ENCODE data around the gene KRTAP10-10.
"Not testable (repeated sequence)": the region's sequence is repeated elsewhere in the genome, so short reads cannot be mapped to it uniquely, and the experiment has no call there.

The KRTAP10-10 gene

DNA sequence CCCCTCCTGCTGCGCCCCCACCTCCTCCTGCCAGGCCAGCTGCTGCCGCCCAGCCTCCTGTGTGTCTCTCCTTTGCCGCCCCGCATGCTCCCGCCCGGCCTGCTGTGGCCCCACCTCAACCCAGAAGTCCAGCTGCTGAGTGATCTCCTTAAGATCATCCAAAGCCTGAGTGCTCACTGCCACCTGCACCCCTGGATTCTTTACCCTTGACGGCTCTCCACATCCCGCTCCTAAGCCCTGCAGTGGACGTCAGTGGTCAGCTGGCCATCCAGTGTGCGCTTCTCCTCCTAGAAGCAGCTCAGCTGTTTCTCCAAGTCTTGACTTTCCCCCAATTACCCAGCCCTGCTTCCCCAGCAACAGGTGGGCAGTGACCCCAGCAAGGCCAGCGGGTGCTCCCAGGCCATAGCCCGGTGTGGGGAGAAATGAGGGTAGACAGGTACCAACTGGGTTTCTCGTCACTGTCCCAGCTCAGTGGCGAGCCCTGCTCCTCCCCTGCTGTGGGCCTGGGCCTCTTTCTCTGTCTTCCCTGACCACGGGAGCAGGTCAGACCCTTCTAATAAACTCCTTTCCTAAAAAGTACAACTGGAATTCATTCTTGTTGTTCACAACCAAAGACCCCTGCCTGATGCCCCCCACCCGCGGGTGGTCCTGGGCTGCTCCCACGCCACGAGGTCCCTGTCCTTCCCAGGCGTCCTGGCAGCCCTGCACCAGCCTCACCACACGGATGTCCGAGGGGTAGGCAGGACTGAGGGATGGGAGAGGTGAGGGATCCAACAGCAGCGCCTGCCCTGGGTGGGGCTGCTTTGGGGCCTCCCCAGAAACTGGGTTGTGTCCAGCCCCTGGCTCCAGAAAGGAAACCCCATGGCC, 35.3 kb upstream of the KRTAP10-10 start:
- no peak for DNase-seq (ENCODE audit: low read depth in 2 of 2, low spot score in 1 of 2)

DNA sequence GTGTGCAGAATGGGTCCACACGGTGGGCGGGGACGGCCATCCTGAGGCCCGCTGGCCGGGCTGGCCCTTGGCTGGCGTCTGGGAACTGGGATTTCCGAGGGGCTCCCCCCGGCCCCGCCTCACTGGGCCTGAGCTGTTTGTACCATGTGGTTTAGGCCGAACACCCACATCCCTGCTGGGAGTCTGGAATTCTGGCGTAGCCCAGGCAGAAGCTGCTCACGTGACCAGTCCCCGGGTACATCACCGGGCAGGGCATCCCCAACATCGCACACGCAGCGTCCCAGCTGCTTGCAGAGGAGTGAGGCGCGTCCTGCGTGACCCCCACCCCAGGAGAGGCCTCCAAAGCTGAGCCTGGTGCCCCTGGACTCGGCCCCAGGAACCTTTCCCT, 34.7 kb upstream of the KRTAP10-10 start:
- DNase-seq (ENCODE audit: low read depth in 2 of 2, low spot score in 1 of 2), result no peak

DNA sequence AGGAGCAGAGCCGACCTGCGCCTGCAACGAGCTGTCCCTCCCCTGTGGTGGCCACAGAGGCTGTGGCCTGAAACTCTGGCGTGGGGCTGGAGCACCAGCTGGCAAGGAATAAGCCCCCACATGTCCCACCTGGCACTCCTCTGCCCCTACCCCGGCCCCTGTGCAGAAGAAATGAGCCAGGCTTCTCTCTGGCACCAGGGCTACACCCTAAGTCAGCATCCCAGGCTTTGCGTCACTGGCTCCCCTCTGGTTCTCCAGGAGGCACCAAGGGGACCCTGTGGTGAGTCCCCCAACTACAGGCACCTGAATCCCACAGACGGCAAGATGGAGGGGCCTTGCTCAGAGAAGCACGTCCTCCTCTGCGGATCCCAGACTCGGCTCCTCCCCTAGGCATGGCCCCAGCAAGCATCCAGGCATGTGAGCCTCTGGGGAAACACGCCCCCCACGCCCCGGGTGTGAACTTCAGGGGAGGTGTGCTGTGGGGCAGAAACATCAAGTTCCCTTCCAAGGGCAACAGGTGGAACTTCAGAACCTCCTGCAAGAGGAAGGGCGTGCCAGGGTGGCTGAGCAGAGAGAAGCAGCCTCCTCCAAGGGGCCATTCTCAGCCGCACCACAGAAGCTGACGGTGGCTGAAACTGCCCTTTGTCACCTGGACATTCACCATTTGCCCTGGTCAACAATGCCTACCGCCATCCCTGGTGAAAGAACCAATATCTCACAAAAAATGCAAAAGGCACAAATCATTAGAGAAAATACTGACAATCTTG, 33.9 kb upstream of the KRTAP10-10 start:
- no peak for DNase-seq (ENCODE audit: low read depth in 2 of 2, low spot score in 1 of 2)

DNA sequence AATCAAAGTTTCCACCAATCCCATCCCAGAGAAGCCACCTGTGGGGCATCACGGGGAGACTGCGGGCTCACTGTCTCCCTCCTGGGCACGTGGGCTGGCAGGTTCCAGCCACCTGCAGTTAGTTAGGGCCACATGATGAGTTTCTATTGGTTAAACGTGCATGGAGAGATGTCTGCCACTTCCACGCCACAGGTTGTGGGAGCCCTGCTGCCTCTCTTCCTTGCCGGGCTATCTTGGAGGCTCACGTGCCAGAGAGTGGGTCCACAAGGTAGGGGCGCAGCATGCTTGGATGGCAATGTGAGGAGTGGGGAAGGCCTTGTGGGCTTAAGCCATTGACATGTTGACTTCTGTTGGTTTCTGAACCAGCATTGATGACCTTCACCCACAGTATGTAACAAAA, 33.2 kb upstream of the KRTAP10-10 start:
- no peak for DNase-seq (ENCODE audit: low read depth in 2 of 2, low spot score in 1 of 2)

DNA sequence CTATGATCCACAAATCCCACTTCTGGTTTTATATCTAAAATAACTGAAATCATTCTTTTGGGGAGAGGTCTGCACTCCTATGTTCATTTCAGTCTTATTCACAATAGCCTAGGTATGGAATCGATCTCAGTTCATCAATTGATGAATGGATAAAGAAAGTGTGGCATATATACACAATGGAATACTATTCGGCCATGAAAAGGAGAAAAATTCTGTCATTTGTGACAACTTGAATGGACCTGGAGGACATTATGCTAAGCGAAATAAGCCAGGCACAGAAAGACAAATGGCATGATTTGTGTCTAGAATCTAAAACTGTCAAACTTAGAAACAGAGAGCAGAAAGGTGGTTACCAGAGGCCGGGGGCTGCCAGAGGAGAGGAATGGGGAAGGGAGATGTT, 30.7 kb upstream of the KRTAP10-10 start:
- no peak for DNase-seq (ENCODE audit: low read depth in 2 of 2, low spot score in 1 of 2)

DNA sequence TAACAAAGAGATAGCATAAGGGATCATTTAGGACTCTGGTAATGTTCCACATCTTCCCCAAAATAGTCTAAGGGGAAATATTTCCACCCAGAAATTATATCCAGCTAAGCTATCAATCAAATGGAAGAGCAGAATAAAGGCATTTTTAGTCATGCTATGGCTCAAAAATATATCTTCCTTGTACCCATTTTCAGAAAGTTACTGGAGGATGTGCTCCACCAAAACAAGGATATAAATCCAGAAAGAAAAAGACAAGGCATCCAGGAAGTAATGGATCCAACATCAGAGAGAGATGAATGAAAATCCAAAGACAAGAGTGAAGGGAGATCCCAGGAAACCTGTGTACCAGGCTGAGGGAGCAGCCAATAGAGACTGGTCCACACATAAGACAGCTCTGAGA, 28.0 kb upstream of the KRTAP10-10 start:
- no peak for DNase-seq (ENCODE audit: low read depth in 2 of 2, low spot score in 1 of 2)

DNA sequence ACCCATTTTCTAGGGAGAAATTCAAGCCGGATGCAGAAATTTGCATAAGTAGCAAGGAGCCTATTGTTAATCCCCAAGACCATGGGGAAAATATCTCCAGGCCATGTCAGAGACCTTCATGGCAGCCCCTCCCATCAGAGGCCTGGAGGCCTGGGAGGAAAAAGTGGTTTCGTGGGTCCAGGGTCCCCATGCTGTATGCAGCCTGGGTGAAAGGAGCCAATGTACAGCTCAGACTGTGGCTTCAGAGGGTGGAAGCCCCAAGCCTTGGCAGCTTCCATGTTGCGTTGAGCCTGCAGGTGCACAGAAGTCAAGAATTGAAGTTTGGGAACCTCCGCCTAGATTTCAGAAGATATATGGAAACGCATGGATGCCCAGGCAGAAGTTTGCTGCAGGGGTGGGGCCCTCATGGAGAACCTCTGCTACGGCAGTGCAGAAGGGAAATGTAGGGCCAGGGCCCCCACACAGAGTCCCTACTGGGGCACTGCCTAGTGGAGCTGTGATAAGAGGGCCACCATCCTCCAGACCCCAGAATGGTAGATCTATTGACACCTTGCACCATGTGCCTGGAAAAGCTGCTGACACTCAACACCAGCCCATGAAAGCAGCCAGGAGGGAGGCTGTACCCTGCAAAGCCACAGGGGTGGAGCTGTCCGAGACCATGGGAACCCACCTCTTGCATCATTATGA, 26.9 kb upstream of the KRTAP10-10 start:
- DNase-seq (ENCODE audit: low read depth in 2 of 2, low spot score in 1 of 2), result not testable (repeated sequence)

DNA sequence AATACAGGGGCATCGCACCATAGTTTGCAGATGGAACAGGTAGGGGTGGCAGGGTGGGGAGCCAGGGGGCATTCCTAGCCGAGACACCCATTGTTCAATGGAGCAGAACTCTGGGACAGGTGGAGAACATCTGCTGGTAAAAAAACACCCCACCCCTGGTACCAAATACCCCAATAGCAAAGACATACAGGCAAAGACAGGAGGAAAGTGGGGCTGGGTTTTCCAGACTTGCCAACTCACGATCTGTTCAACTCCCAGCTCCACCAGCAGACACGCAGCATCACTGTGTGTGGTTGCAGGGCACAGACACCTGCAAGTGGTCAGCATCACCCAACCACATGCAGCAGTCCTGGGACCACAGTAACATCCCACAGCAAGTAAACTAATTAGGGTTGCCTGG, 25.6 kb upstream of the KRTAP10-10 start:
- no peak for DNase-seq (ENCODE audit: low read depth in 2 of 2, low spot score in 1 of 2)

DNA sequence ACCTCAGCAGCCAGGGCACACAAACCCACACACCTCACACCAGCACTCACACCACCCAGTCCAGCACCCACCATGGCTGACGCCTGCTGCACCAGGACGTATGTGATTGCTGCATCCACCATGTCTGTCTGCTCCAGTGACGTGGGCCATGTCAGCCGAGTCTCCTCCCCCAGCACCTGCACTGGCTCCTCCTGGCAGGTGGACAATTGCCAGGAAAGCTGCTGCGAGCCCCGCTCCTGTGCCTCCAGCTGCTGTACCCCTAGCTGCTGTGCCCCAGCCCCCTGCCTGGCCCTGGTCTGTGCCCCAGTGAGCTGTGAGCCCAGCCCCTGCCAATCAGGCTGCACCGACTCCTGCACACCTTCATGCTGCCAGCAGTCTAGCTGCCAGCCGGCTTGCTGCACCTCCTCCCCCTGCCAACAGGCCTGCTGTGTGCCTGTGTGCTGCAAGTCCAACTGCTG, 25.1 kb upstream of the KRTAP10-10 start, which contains the start of gene KRTAP10-8:
TSS of gene KRTAP10-8 (plus strand) at position 51 of the 458 bp plus-strand sequence. CDS start at position 73, 22 bp downstream.
- no peak for DNase-seq (ENCODE audit: low read depth in 2 of 2, low spot score in 1 of 2)

DNA sequence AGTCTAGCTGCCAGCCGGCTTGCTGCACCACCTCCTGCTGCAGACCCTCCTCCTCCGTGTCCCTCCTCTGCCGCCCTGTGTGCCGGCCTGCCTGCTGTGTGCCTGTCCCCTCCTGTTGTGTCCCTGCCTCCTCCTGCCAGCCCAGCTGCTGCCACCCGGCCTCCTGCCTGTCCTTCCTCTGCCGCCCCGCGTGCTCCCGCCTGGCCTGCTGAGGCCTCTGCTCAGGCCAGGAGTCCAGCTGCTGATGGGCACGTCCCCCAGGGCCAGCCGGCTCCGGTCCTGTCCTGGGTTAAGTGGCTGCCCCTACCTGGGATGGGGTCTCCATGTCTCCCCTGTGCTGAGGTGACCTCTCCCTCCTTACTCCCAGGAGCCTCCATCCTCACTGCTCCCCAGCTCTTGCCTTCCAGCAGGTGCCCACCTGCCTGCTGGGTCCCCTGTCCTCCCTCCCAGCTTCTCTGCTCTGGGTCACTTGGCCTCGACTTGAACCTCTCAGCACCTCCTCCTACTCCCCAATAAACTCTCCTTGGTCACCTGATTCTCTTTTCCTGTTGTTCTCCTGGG, 24.4 kb upstream of the KRTAP10-10 start:
- no peak for DNase-seq (ENCODE audit: low read depth in 2 of 2, low spot score in 1 of 2)

DNA sequence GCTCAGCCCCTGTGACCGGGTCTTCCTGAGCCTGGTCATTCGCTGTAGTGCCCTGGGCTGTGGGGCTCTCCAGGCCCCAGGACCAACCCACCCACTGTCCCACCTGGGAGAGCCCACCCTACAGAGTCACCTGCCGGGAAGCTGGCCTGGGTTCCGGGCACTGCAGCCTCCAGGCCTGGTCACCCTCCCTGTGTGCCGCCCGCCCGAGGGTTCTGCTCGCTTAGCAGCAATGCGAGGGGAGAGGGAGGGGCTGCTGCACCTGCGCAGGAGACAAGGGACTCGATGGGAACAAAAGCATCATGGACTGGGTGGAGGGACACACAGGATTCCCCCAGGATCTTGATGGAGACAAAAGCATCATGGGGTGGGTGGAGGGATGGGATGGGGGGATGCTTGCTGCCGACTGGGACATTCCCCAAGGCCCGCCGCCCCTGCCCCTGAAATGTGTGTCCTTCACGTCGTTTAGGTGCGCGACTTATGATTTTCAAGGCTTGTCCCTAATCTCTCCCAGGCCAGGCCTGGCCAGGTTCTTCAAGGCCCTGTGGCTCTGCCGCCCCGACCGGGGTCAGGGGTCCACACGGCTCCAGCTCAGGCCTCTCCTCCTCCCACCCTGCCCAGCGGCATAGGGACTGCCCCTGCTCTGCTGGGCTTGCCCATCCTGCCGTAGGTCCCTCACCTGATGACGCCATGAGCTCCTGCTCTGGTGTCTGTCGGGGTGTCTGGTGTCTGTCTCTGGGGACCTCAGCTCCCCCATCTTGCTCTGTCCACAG, 23.6 kb upstream of the KRTAP10-10 start:
- DNase-seq (ENCODE audit: low read depth in 2 of 2, low spot score in 1 of 2), result no peak

DNA sequence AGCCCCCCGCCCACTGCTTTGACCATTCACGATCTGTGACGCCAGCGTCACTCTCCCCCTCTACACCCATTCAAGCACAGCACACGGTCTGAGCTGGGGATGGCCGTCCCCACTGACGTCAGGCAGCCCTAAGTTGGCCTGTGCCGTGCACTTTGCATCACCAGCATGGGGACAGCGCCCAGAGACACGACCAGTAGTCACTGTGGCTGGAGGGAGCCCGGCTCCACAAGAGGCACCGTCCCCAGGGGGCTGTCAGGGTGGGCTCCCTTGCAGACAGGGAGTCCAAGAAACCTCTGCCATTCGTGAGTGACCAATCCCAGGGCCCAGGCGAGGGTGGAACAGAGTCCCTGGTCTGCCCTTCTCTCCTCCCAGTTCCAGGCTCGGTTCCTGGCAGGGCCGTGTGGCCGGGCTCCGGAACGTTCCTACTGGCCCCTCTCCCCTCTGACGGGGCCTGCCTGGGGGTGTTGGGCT, 23.0 kb upstream of the KRTAP10-10 start:
- no peak for DNase-seq (ENCODE audit: low read depth in 2 of 2, low spot score in 1 of 2)

DNA sequence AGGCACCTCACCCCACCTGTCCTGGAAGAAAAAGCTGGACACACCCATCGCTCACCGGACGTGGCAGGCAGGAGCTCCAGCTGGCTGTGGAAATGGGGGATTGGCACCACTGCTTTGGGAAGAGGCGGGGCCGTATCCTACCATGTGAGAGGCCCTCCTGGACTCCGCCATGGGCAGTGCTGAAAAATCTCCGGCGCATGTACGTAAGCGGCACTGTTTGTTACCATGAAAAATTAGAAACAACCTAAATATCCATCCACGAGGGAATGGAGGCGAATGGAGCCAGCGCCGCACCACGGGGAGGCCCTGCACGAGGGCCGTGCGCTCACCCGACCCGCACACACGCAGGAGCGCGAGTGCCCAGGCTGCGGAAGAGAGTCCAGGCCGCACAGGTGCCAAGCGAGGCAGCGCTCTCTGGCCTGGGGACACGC, 22.2 kb upstream of the KRTAP10-10 start:
- DNase-seq (ENCODE audit: low read depth in 2 of 2, low spot score in 1 of 2), result no peak

DNA sequence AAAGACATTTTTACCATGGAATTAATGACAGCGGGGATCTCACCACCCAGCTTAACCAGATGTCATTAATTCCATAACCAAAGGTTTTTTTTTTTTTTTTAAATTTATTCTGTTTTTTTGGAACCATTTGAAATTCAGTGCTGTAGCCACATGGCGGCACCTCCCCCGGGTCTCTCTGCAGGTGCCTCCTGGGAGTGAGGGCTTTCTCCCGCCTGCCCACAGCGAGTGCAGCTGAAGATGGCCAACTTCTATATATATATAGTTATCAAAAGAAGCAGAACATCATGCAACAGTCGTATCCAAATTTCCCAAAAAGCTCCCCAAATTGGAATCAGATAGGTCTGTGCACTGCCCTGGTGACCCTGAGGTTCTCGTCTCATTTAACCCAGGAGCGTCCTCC, 21.7 kb upstream of the KRTAP10-10 start:
- no peak for DNase-seq (ENCODE audit: low read depth in 2 of 2, low spot score in 1 of 2)

DNA sequence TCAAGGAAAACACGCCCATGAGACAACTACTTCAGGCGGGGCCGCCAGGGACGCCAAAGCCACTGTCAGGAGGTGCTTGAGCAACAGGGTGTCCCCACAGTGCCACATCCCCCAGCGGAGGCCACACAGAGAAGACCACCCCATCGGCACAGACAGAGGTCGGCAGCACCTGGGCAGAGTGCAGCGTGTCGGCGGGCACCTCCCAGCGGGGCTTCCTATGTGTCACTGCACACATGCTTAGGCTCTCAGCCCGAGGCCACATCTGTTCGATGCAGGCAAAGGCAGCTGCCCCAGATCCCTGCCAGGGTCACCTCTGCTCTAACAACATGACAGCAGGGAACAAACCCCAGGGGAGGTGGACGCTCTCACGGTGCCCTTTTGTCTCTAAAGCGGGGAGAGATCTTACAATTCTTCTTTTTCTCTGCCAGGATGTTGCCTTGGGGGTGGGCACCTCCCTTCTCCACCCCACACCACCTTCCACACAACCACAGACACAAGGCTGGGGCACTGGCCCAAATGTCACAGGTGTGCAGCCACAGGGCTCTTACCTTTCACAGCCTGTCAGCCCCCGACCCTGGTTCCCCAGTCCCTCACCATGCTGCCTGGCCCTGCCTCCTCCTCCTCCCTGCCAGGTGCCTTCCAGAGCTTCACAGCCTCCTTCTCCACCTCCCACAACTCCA, 21.1 kb upstream of the KRTAP10-10 start:
- no peak for DNase-seq (ENCODE audit: low read depth in 2 of 2, low spot score in 1 of 2)

DNA sequence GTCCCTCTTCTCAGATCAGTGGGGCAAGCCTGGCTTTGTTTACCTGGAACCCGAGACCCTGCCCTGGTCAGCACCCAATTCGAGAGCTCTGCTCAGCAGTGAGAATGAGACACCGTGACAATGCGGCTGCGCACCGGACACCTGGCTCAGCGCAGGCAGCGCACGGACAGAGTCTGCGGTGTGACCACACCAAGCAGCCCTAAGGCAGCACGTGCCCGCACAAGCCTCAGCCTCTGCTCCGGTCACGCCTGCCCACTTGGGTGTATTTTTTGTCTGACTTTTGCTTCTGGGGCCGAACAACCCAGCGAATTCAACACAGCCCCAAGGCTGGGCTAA, 20.6 kb upstream of the KRTAP10-10 start:
- no peak for DNase-seq (ENCODE audit: low read depth in 2 of 2, low spot score in 1 of 2)

DNA sequence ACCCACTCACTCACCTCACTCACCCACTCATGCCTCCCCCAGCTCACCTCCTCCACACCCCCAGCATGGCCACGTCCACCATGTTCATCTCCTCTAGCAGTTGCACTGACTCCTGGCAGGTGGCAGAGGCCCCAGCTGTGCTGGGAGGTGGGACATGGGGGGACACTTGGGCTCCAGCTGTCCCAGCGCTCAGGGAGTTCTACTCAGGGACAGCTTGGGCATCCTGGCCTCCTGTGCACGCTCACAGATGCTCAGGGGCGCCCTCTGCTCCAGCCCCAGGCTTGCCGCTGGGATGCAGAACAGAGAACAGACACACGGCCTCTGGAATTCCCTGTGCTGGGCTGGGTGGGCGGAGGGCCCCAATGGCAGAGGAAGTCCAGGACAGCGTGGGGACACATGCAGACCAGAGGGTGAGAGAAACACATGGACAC, 20.1 kb upstream of the KRTAP10-10 start:
- no peak for DNase-seq (ENCODE audit: low read depth in 2 of 2, low spot score in 1 of 2)

DNA sequence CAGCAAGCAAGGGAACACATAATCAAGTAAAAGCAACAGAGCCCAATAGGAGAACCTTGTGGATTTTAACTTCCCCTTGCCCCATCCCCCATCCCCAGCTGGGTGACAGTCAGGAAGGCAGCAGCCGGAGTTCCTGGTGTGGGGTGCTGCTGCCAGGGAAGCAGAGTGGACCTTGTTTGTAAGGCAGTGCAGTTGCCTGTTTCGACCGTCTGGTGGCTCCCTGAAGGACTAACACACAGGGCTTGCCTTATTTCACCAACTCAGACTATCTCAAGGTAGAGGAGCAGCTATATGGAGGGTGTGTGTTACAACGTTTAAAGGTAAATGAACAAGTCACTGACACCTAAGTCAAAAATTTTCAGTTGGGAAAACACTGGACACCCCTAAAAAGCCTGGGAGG, 18.7 kb upstream of the KRTAP10-10 start:
- DNase-seq (ENCODE audit: low read depth in 2 of 2, low spot score in 1 of 2), result no peak

DNA sequence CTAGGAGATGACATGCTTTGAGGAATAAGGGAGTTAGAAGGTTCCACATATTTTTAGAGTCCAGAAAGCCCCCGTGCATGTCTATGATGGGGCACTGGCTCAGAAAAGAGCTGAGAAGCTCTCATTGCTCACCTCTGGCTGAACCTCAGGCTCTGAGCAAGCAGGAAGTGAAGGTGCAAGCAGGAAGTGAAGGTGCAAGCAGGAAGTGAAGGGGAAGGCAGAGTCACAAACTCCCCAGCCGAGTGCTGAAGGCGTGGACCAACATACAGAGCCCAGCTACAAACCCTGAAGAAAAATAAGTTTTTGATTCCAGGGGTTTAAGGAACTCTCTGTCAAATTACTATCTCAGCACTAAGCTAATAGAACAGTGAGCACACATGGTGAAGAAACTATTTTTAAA, 18.2 kb upstream of the KRTAP10-10 start:
- DNase-seq (ENCODE audit: low read depth in 2 of 2, low spot score in 1 of 2), result peak; percentile 31 to 38

DNA sequence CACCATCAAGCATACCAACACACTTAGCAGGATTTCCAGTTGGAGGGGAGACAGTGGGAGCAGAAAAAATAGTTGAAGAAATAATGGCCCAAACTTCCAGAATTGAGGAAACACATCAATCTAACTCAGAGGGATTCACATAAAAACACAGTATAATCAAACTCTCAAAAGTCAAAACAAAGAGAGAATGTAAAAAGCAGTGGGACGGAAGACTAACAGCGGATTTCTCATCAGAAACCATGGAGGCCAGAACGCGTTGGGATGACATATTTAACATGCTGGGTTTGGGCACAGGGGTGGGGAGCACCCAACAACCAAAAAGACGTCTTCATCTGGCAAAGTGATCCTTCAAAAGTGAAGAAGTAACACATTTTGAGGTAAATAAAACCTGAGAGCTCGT, 17.3 kb upstream of the KRTAP10-10 start:
- DNase-seq (ENCODE audit: low read depth in 2 of 2, low spot score in 1 of 2), result no peak

Measured in stimulated activated CD8-positive, alpha-beta memory T cell treated with anti-CD3 and anti-CD28 coated beads, Interleukin-4, amount 100 ng/mL, for 4 hours (primary cell).